ENCODE measurements around the gene WBP11.

GRCh38 chr12:14802721-14803010, 612 bp downstream of the WBP11 start:
- TF ChIP-seq POLR2AphosphoS5 (IDR thresholded peaks at IDR 0.05; ENCODE audit: low read depth, low read length) (no peak), TAF1 (IDR thresholded peaks at IDR 0.05; ENCODE audit: low read depth, low read length) (no peak), POLR2A (IDR thresholded peaks at IDR 0.05; ENCODE audit: low read depth, low read length) (no peak), SPI1 (IDR thresholded peaks at IDR 0.05; ENCODE audit: low read depth, low read length) (no peak), POU2F2 (IDR thresholded peaks at IDR 0.05; ENCODE audit: low read depth, low read length) (no peak)
